Measurements from ENCODE around the gene LDLRAD4. TPM values are rescaled to one million over a fixed set of nuclear protein-coding genes. Genes with fewer than 3 reads are reported as not detected.

LDLRAD4 gene
- total RNA-seq, 6 donors from 2014 or later = 19.5 to 26.6 (median 24.4) TPM

DNA sequence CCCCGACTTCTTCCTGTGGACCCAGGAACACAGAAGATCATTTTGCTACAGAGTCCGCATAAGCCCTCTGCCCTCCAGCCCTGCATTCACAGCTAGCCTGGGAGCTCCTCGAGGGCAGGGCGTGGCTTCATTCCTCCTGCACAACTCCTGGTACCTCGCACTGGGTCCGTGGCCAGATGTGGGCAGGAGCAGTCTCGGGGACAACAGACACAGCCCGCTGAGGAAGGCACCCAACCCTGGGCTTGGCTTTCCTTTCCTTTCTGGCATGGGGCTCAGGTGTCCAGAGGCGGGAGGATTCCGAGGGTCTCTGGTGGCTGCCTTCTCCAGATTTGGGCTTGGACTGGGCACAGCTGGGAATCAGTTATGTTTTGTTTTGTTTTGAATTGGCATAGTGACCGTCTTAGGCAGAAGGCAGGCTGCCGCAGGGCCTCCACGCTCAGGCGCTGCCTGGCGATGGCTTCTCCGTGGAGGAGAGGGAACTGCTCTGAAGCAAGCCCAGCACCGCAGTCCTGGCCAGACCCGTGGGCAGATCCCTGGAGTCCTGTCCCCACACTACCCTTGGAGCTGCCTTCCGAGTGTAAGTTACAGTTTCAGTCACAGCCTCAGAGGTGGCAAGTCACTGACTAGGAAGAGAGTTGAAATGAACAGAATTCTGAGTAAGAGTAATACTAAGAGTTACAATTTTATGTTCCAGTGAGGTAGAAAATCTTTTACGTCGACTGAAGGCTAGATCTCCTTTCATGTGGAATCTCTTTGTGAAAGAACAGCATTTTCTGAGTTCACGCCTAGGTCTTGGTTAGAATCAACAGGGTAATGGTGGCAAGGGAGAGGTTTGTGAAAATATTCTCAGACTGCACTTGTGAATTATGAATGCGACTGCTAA is 47.9 kb downstream of the LDLRAD4 start:
- TF ChIP-seq EP300 (IDR thresholded peaks at IDR 0.05) = no peak
- no peak for TF ChIP-seq POLR2AphosphoS5 (IDR thresholded peaks at IDR 0.05)
- no peak for TF ChIP-seq CTCF (IDR thresholded peaks at IDR 0.05)
- TF ChIP-seq POLR2A (IDR thresholded peaks at IDR 0.05) = no peak
- Histone ChIP-seq H3K4me3 (no peak overlapping the region), H3K27me3 (no peaks in the 10 kb centered on the region), H3K36me3 (no peaks in the 10 kb centered on the region), H3K9me3 (no peaks in the 10 kb centered on the region), H3K4me1 (peaks cover 9 to 23% (median 16%) of the 10 kb centered on the region in 4 donors), H3K27ac (peak overlapping the region in 1 of 4 donors; percentile 15)
- ATAC-seq (ENCODE audit: low FRiP score in 2 of 2) = peak in 1 of 2 donors; percentile 74
- WGBS, 2 donors = 74 to 84% methylated on average over 16 to 23 of the region's 23 CpGs
- DNase-seq = peak in 1 of 2 donors; percentile 20

DNA sequence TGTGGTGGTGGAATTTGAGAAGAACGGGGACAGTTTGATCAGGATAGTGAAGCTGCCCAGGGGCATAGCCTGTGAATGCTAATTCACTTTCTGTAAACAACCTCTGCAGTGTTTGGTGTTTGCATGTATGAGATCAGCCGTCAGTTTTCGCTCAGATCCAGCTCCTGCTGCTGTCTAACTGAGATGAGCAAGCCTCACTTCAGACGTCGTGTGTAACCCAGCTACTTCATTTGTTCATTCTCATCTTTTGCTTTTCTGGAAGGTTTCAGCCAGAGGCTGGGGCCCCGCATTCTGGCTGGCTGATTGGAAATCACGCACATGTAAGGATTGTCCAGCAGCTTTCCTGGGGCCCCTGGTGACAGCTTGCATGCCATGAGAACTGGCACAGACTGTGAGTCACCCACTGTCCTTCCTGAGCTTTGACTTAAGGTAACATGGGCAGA is 48.9 kb downstream of the LDLRAD4 start:
- no peak for DNase-seq
- peaks cover 4 to 17% (median 9%) of the 10 kb centered on the region in 4 donors for H3K4me1 ChIP-seq

GRCh38 chr18:13268158-13269012 is 49.8 kb downstream of the LDLRAD4 start:
- DNase-seq (no peak), ATAC-seq (ENCODE audit: low FRiP score in 2 of 2) (peak in 1 of 2 donors; percentile 48)
- H3K36me3 ChIP-seq = no peaks in the 10 kb centered on the region
- H3K27me3 ChIP-seq = no peaks in the 10 kb centered on the region
- WGBS, 2 donors = 44 to 52% methylated on average over 9 of the region's 9 CpGs
- peaks cover 4 to 17% (median 9%) of the 10 kb centered on the region in 4 donors for H3K4me1 ChIP-seq
- TF ChIP-seq CTCF (IDR thresholded peaks at IDR 0.05) (no peak), POLR2A (IDR thresholded peaks at IDR 0.05) (no peak), POLR2AphosphoS5 (IDR thresholded peaks at IDR 0.05) (no peak), EP300 (IDR thresholded peaks at IDR 0.05) (no peak)
- H3K9me3 ChIP-seq = no peaks in the 10 kb centered on the region
- H3K4me3 ChIP-seq = no peak overlapping the region
- peak overlapping the region in 2 of 4 donors; percentile 5 to 28 for H3K27ac ChIP-seq

More for the DNA sequence above, 48.9 kb downstream of the LDLRAD4 start:
- no peak for ATAC-seq (ENCODE audit: low FRiP score in 2 of 2)
- Histone ChIP-seq H3K9me3 (no peaks in the 10 kb centered on the region), H3K27ac (no peak overlapping the region), H3K36me3 (no peaks in the 10 kb centered on the region), H3K4me3 (no peak overlapping the region), H3K27me3 (no peaks in the 10 kb centered on the region)
- WGBS, 2 donors = 84 to 92% methylated on average over 7 of the region's 7 CpGs
- TF ChIP-seq POLR2AphosphoS5 (IDR thresholded peaks at IDR 0.05) (no peak), CTCF (IDR thresholded peaks at IDR 0.05) (no peak), POLR2A (IDR thresholded peaks at IDR 0.05) (no peak), EP300 (IDR thresholded peaks at IDR 0.05) (no peak)

- peak in 1 of 2 donors; percentile 23 for ATAC-seq (ENCODE audit: low FRiP score in 2 of 2)
- TF ChIP-seq CTCF (IDR thresholded peaks at IDR 0.05) = no peak
- no peak for TF ChIP-seq POLR2AphosphoS5 (IDR thresholded peaks at IDR 0.05)
- TF ChIP-seq POLR2A (IDR thresholded peaks at IDR 0.05) = no peak
- TF ChIP-seq EP300 (IDR thresholded peaks at IDR 0.05) = no peak
- Histone ChIP-seq H3K27me3 (no peaks in the 10 kb centered on the region), H3K4me3 (no peak overlapping the region), H3K36me3 (no peaks in the 10 kb centered on the region), H3K9me3 (no peaks in the 10 kb centered on the region), H3K4me1 (peaks cover 4 to 17% (median 9%) of the 10 kb centered on the region in 4 donors), H3K27ac (no peak overlapping the region)
- DNase-seq = no peak
- WGBS, 2 donors = 43 to 50% methylated on average over 1 of the region's 1 CpG
Measured at GRCh38 chr18:13269013-13269280, 50.4 kb downstream of the LDLRAD4 start.

Measured in upper lobe of left lung (tissue), 6 donors.